Gastroesophageal sphincter (tissue), 4 donors: ENCODE results near the gene CAPN12. TPM values are rescaled to one million over a fixed set of nuclear protein-coding genes. Genes with fewer than 3 reads are reported as not detected.

ENCODE experiments used
- ATAC-seq: fragments of 150-250 bp; one replicate; pipeline ENCODE4 v1.9.1; 2016; ENCODE audit warnings: mild to moderate bottlenecking, moderate library complexity
- H3K27ac ChIP-seq, 4 donors: fragments of 200-600 bp; sonication (generic) in 3 of 4; 1 replicate in 3 of 4; 2 replicates in 1 of 4; pipeline ENCODE4 v1.5.1; 2016 to 2019
- H3K27me3 ChIP-seq: fragments of 200-600 bp; sonication (generic); one replicate; pipeline ENCODE4 v1.5.1; 2019
- H3K36me3 ChIP-seq, 2 donors: fragments of 200-600 bp; sonication (generic); one replicate each; pipeline ENCODE4 v1.5.1; 2019; ENCODE audit warnings: control low read depth in 1 of 2
- H3K4me1 ChIP-seq, 3 donors: fragments of 200-600 bp; sonication (generic); 1 replicate in 2 of 3; 2 replicates in 1 of 3; pipeline ENCODE4 v1.5.1; 2016 to 2019; ENCODE audit warnings: control low read depth in 2 of 3
- H3K4me3 ChIP-seq, 2 donors: fragments of 200-600 bp; sonication (generic); one replicate each; pipeline ENCODE4 v1.5.1; 2019; ENCODE audit warnings: mild to moderate bottlenecking in 1 of 2, moderate library complexity in 1 of 2
- H3K9me3 ChIP-seq, 3 donors: fragments of 200-600 bp; sonication (generic); one replicate each; pipeline ENCODE4 v1.5.1; 2017 to 2019; ENCODE audit warnings: control low read depth in 2 of 3
- EP300 ChIP-seq: sonication (generic); formaldehyde crosslinking; IDR thresholded peaks from one replicate; pipeline ENCODE4 v1.6.1; 2017; ENCODE audit warnings: antibody characterized with exemption, mild to moderate bottlenecking
- POLR2A ChIP-seq, 2 donors: fragments of 450-650 bp; IDR thresholded peaks; one replicate each; pipeline ENCODE4 v1.6.1; 2017; ENCODE audit warnings: antibody characterized with exemption in 2 of 2, mild to moderate bottlenecking in 2 of 2, moderate library complexity in 1 of 2
- POLR2AphosphoS5 ChIP-seq: sonication (generic); formaldehyde crosslinking; IDR thresholded peaks from one replicate; pipeline ENCODE4 v1.6.1; 2017; ENCODE audit warnings: antibody characterized with exemption
- WGBS, 2 donors: methylation state at CpG; one replicate each; pipeline ENCODE4 v1.1.5; 2018; ENCODE audit warnings: low coverage in 1 of 2; 5-methylcytosine and 5-hydroxymethylcytosine counted together
- total RNA-seq, 4 donors: library from RNA; depleted of rRNA; stranded (reverse); fragments of >200 nt; gene quantifications; one replicate each; pipeline ENCODE4 v1.1.0, GENCODE V29; 2016
- TF ChIP-seq, protein P1 (sequence below), 4 experiments: fragments of 200-600 bp in 2 of 4; fragments of 450-650 bp in 2 of 4; sonication (generic) in 1 of 4; IDR thresholded peaks; one replicate each; pipeline ENCODE4 v1.5.1; 2017 to 2019; ENCODE audit warnings: antibody characterized with exemption in 4 of 4, mild to moderate bottlenecking in 2 of 4, moderate library complexity in 2 of 4

Gene CAPN12
- total RNA-seq, 4 donors from 2014 or later: 0.93 to 2.2 (median 1.1) TPM; not detected in 1

DNA sequence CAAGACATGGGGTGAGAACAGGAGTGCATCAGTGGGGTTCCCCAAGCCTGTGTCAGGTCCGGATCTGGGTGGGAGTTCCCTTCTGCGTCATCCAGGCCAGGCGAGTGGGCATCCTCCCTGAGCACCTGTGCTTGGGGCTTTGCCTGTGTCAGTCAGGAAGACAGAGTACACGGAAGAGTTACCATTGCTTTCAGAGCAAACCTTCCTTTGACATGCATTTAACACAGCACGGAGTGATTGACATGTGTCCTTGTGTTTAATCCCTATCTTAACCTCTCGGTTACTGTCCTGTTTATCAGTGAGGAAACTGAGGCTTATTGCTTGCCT is 47.6 kb downstream of the CAPN12 start:
- Histone ChIP-seq H3K4me1 (peaks cover 18 to 100% (median 84%) of the 10 kb centered on the region in 3 donors), H3K27ac (peak overlapping the region; percentile 90 to 100 (median 94)), H3K9me3 (no peaks in the 10 kb centered on the region), H3K4me3 (no peak overlapping the region), H3K27me3 (no peaks in the 10 kb centered on the region), H3K36me3 (peaks cover 0 to 16% of the 10 kb centered on the region in 2 donors)
- no peak for ATAC-seq
- 86 to 90% methylated on average over 3 of the region's 6 CpGs for WGBS, 2 donors
- TF ChIP-seq EP300 (no peak), POLR2A (IDR thresholded peaks at IDR 0.05) (no peak), POLR2AphosphoS5 (no peak)
- TF ChIP-seq, protein P1, sequence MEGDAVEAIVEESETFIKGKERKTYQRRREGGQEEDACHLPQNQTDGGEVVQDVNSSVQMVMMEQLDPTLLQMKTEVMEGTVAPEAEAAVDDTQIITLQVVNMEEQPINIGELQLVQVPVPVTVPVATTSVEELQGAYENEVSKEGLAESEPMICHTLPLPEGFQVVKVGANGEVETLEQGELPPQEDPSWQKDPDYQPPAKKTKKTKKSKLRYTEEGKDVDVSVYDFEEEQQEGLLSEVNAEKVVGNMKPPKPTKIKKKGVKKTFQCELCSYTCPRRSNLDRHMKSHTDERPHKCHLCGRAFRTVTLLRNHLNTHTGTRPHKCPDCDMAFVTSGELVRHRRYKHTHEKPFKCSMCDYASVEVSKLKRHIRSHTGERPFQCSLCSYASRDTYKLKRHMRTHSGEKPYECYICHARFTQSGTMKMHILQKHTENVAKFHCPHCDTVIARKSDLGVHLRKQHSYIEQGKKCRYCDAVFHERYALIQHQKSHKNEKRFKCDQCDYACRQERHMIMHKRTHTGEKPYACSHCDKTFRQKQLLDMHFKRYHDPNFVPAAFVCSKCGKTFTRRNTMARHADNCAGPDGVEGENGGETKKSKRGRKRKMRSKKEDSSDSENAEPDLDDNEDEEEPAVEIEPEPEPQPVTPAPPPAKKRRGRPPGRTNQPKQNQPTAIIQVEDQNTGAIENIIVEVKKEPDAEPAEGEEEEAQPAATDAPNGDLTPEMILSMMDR (IDR thresholded peaks at IDR 0.05): no peak

DNA sequence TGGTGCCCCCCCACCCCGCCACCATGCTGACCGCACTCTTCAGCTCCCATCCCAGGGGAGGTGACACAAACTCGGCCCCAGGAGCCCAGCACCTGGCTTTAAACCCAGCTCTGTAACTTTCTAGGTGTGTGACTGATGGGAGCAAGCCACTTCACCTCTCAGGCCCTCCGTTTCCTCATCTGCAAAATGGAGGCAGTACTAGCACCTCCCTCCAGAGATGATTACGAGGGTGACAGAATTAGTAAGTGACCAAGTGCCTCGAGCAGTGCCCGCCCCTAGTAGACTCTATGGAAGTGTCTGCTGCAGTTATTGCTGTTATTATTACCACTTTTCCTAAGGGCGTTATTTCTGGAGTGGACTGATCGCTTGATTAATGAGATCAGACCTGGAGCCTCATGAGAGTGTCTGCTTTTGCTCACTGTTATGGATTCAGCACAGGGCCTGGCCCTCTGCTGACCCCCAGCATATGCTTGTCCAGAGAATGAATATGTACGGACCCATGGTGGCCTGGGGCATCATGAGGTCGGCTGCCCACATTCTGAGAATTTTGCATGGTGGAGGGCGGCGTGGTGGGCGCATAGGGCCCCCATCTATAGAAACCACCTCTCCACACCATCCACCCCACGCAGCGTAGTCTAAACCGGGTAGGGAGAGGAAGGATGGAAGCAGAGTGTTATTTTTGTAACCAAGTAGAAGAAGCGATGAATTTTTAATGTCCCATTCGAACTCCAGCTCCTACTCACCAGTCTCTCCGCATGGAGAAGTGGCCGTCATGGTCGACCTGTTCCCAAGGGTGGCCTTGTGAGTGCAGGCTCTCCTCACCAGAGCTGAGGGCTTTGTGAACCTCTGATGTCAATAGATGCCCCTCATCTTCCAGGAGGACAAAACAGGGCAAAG is 48.2 kb downstream of the CAPN12 start:
- TF ChIP-seq, protein P1 (IDR thresholded peaks at IDR 0.05): no peak
- TF ChIP-seq POLR2A (IDR thresholded peaks at IDR 0.05): no peak
- TF ChIP-seq POLR2AphosphoS5: no peak
- no peak for TF ChIP-seq EP300
- no peak for ATAC-seq

DNA sequence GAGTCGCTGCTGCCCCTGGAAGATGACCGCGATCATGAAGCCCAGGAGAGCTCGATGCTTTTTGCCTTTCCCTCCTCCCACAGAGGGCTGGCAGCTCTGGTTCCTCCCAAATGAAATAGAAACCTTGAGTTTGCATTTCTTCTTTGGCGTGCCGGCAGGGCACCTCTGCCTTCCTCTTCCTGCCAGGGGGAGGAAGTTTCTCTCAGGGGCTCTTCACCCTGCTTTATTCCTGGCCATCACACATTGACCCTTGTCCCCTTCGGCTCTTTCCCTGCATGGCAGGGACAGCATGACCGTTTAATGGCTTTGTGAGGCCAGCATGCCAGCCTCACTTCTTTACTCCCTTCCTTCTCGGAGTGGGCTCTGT is 49.0 kb downstream of the CAPN12 start:
- whole genome bisulfite sequencing, 2 donors: 14 to 45% methylated on average over 3 to 6 of the region's 9 CpGs
- H3K4me3 ChIP-seq: peak overlapping the region in 1 of 2 donors; percentile 7
- H3K27me3 ChIP-seq: no peaks in the 10 kb centered on the region
- ATAC-seq: no peak
- peak overlapping the region; percentile 90 to 100 (median 94) for H3K27ac ChIP-seq
- peaks cover 0 to 2% of the 10 kb centered on the region in 2 donors for H3K36me3 ChIP-seq
- H3K9me3 ChIP-seq: no peaks in the 10 kb centered on the region
- no peak for TF ChIP-seq POLR2A (IDR thresholded peaks at IDR 0.05)
- TF ChIP-seq, protein P1 (IDR thresholded peaks at IDR 0.05): no peak
- no peak for TF ChIP-seq POLR2AphosphoS5
- no peak for TF ChIP-seq EP300
- H3K4me1 ChIP-seq: peaks cover 11 to 100% (median 75%) of the 10 kb centered on the region in 3 donors

More for the DNA sequence above, 48.2 kb downstream of the CAPN12 start:
- Histone ChIP-seq H3K27me3 (no peaks in the 10 kb centered on the region), H3K36me3 (peaks cover 0 to 10% of the 10 kb centered on the region in 2 donors), H3K4me1 (peaks cover 16 to 100% (median 83%) of the 10 kb centered on the region in 3 donors), H3K27ac (peak overlapping the region; percentile 90 to 100 (median 94)), H3K9me3 (no peaks in the 10 kb centered on the region), H3K4me3 (peak overlapping the region in 1 of 2 donors; percentile 7)
- 66 to 84% methylated on average over 7 to 14 of the region's 22 CpGs for WGBS, 2 donors

DNA sequence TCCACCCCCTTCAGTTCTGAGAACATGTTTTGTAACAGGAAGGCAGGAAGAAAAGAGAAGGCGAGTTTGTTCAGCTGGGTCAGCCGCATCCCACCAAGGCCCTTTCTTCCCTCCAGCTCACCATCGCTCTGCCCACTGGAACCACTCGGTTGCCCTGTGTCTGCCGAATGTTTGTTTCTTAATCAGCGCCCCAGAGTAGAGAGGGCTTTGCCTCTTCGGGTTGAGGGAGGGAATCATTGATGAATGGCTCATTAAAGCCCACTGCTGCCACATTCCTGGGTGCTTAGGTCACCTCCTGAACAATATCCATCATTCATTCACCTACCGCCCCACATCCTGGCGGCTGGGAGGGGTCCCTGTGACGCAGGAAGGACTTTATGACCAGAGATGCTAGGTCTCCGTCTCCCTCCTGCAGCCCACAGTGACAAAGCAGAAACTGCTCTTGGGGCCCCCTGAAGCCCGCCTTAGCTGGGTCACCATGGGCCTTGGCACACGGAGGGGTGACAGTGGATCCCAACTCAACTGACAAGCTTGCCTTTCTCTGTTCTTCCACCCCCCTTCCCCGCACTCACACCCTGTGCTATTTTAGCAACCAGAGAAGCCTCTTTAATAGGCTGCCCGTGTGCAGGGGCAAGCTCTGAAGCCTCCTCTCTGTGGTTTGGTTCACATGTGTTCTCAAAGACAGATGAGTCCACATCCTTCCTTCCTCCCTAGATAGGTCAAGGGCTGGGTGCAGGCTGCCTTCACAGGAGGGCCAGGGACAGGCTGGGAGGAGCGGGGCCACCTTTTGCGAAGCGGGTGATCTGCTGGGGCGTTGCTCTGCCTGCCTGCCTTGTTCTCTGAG is 50.7 kb downstream of the CAPN12 start:
- H3K27ac ChIP-seq: peak overlapping the region; percentile 90 to 100 (median 94)
- no peaks in the 10 kb centered on the region for H3K27me3 ChIP-seq
- peak; percentile 0 for ATAC-seq
- TF ChIP-seq POLR2A (IDR thresholded peaks at IDR 0.05): peak in 1 of 2 donors; percentile 30
- TF ChIP-seq EP300: no peak
- TF ChIP-seq, protein P1 (IDR thresholded peaks at IDR 0.05): no peak
- peak; percentile 44 for TF ChIP-seq POLR2AphosphoS5
- no peaks in the 10 kb centered on the region for H3K9me3 ChIP-seq
- H3K36me3 ChIP-seq: no peaks in the 10 kb centered on the region
- H3K4me1 ChIP-seq: peaks cover 11 to 100% (median 64%) of the 10 kb centered on the region in 3 donors
- 51% methylated on average over 14 of the region's 19 CpGs; no CpG with 5 or more reads in 1 of the 2 donors for WGBS, 2 donors
- peak overlapping the region in 1 of 2 donors; percentile 8 for H3K4me3 ChIP-seq
